Activated CD8-positive, alpha-beta memory T cell treated with anti-CD3 and anti-CD28 coated beads, Interleukin-2, amount 50 U/mL, for 24 hours (primary cell): Measurements from ENCODE around the gene ZSWIM5.
"Not testable (repeated sequence)": the region's sequence is repeated elsewhere in the genome, so short reads cannot be mapped to it uniquely, and the experiment has no call there.

ENCODE experiments used
- DNase-seq: peaks from one replicate; pipeline ENCODE4 v3.0.0-alpha.2; 2020; ENCODE audit errors: extremely low read depth

Gene ZSWIM5

GRCh38 chr1:45205910-45206721 lies at the start of gene ZSWIM5:
TSS of gene ZSWIM5 (minus strand) at chr1:45206605. CDS start at chr1:45206350, 255 bp downstream.
- DNase-seq, result no peak

- DNase-seq, result no peak
Measured at GRCh38 chr1:45254490-45254889, 48.1 kb upstream of the ZSWIM5 start.

GRCh38 chr1:45250544-45250943 lies 44.1 kb upstream of the ZSWIM5 start:
- DNase-seq, result no peak

GRCh38 chr1:45248004-45248403 lies 41.6 kb upstream of the ZSWIM5 start:
- DNase-seq, result not testable (repeated sequence)

- DNase-seq, result no peak
Measured at GRCh38 chr1:45246760-45247159, 40.4 kb upstream of the ZSWIM5 start.

GRCh38 chr1:45246359-45246758 lies 40.0 kb upstream of the ZSWIM5 start:
- not testable (repeated sequence) for DNase-seq

GRCh38 chr1:45244660-45245059 lies 38.3 kb upstream of the ZSWIM5 start:
- DNase-seq, result no peak

- no peak for DNase-seq
Measured at GRCh38 chr1:45243476-45244343, 37.3 kb upstream of the ZSWIM5 start.

- DNase-seq, result no peak
Measured at GRCh38 chr1:45238846-45239245, 32.4 kb upstream of the ZSWIM5 start.

- DNase-seq, result no peak
Measured at GRCh38 chr1:45236136-45236535, 29.7 kb upstream of the ZSWIM5 start.

GRCh38 chr1:45230537-45230936 lies 24.1 kb upstream of the ZSWIM5 start:
- DNase-seq, result no peak

GRCh38 chr1:45225598-45225997 lies 19.2 kb upstream of the ZSWIM5 start:
- DNase-seq, result no peak

- DNase-seq, result not testable (repeated sequence)
Measured at GRCh38 chr1:45223710-45224109, 17.3 kb upstream of the ZSWIM5 start.

GRCh38 chr1:45221716-45222115 lies 15.3 kb upstream of the ZSWIM5 start:
- DNase-seq, result no peak

- no peak for DNase-seq
Measured at GRCh38 chr1:45216861-45217260, 10.5 kb upstream of the ZSWIM5 start.

GRCh38 chr1:45216200-45216541 lies 9.8 kb upstream of the ZSWIM5 start:
- DNase-seq, result no peak

GRCh38 chr1:45215485-45216199 lies 9.2 kb upstream of the ZSWIM5 start:
- DNase-seq, result no peak

GRCh38 chr1:45213892-45214291 lies 7.5 kb upstream of the ZSWIM5 start:
- no peak for DNase-seq

GRCh38 chr1:45211076-45211475 lies 4.7 kb upstream of the ZSWIM5 start:
- no peak for DNase-seq

GRCh38 chr1:45206808-45207623 lies 611 bp upstream of the ZSWIM5 start:
- DNase-seq, result no peak
